CD4-positive, alpha-beta T cell (primary cell): ENCODE results near the gene UTP25. TPM values are rescaled to one million over a fixed set of nuclear protein-coding genes. Genes with fewer than 3 reads are reported as not detected.

Source experiments
- ATAC-seq: fragments of 200-7000 bp; cut with Tn5 transposase; one replicate; pipeline ENCODE4 v1.10.0; 2022; ENCODE audit warnings: mild to moderate bottlenecking; ENCODE audit not compliant: poor library complexity
- CTCF ChIA-PET: fragments of 350-600 bp; sonication (Branson Sonifier 250); formaldehyde crosslinking; loops from one replicate; lab custom pipeline; 2021; ENCODE audit warnings: antibody characterized with exemption, inconsistent platforms; lab: Charles Lee
- POLR2A ChIA-PET: fragments of 350-600 bp; sonication (Branson Sonifier 250); formaldehyde crosslinking; loops from one replicate; lab custom pipeline; 2021; ENCODE audit warnings: antibody characterized with exemption, inconsistent platforms; lab: Charles Lee
- DNase-seq, 14 experiments: peaks; one replicate each; pipeline ENCODE4 v3.0.0-alpha.2; 2013 to 2020; ENCODE audit warnings: mixed read lengths in 2 of 14
- H3K27ac ChIP-seq, 2 donors: one replicate each; pipeline versions ENCODE4 v1.5.1 to v1.7.0; 2013; ENCODE audit warnings: low read length in 2 of 2, low read depth in 1 of 2, mild to moderate bottlenecking in 1 of 2
- H3K27me3 ChIP-seq, 2 experiments: 1 replicate in 1 of 2; 2 replicates in 1 of 2; pipeline versions ENCODE4 v1.6.1 to v1.7.0; 2013; ENCODE audit warnings: low read length in 2 of 2, control low read depth in 1 of 2, mild to moderate bottlenecking in 1 of 2, moderate library complexity in 1 of 2; ENCODE audit not compliant: insufficient read depth in 2 of 2, control insufficient read depth in 1 of 2
- H3K36me3 ChIP-seq: one replicate; pipeline ENCODE4 v1.6.1; 2013; ENCODE audit warnings: low read length, control low read depth; ENCODE audit not compliant: insufficient read depth
- H3K4me1 ChIP-seq: one replicate; pipeline ENCODE4 v1.6.1; 2013; ENCODE audit warnings: low read length, control low read depth; ENCODE audit not compliant: insufficient read depth
- H3K4me3 ChIP-seq: one replicate; pipeline ENCODE4 v1.5.1; 2013; ENCODE audit warnings: mild to moderate bottlenecking, low read length, moderate library complexity
- H3K9me3 ChIP-seq, 2 experiments: 1 replicate in 1 of 2; 2 replicates in 1 of 2; pipeline versions ENCODE4 v1.6.1 to v1.7.0; 2013; ENCODE audit warnings: low read length in 2 of 2, mild to moderate bottlenecking in 2 of 2, control low read depth in 1 of 2, moderate library complexity in 1 of 2; ENCODE audit not compliant: control insufficient read depth in 1 of 2, insufficient read depth in 1 of 2
- H3K27ac Mint-ChIP-seq: one replicate; pipeline ENCODE4 v1.8.0; 2020; ENCODE audit warnings: mixed read lengths
- H3K27me3 Mint-ChIP-seq: one replicate; pipeline ENCODE4 v1.8.0; 2021; ENCODE audit warnings: mixed read lengths
- H3K36me3 Mint-ChIP-seq: one replicate; pipeline ENCODE4 v1.8.0; 2021; ENCODE audit warnings: low read depth, mixed read lengths
- H3K4me1 Mint-ChIP-seq: one replicate; pipeline ENCODE4 v1.8.0; 2021; ENCODE audit warnings: low read depth, mixed read lengths
- H3K4me3 Mint-ChIP-seq: one replicate; pipeline ENCODE4 v1.8.0; 2020; ENCODE audit warnings: mild to moderate bottlenecking, mixed read lengths
- H3K9me3 Mint-ChIP-seq: one replicate; pipeline ENCODE4 v1.8.0; 2020; ENCODE audit warnings: mixed read lengths
- CTCF ChIP-seq: fragments of 200-600 bp; IDR thresholded peaks from one replicate; pipeline ENCODE4 v1.8.0; 2022; ENCODE audit warnings: antibody characterized with exemption, mild to moderate bottlenecking
- intact Hi-C, 2 experiments: fragments of 100-400 bp; cut with DNase I in 1 of 2; cut with micrococcal nuclease in 1 of 2; formaldehyde crosslinking; loops; one replicate each; pipeline versions ENCODE4 v1.15.1 to v1.9.0; 2023 to 2025; cut with DNase I, micrococcal nuclease
- total RNA-seq, 174 experiments: library from RNA in 2 of 174; stranded (reverse) in 2 of 174; gene quantifications; one replicate each; pipeline ENCODE4 v1.2.3 and lab custom pipeline; 2021 to 2026

UTP25 gene
- total RNA-seq, 2 experiments from 2014 or later, result 6.0 to 6.4 TPM

DNA sequence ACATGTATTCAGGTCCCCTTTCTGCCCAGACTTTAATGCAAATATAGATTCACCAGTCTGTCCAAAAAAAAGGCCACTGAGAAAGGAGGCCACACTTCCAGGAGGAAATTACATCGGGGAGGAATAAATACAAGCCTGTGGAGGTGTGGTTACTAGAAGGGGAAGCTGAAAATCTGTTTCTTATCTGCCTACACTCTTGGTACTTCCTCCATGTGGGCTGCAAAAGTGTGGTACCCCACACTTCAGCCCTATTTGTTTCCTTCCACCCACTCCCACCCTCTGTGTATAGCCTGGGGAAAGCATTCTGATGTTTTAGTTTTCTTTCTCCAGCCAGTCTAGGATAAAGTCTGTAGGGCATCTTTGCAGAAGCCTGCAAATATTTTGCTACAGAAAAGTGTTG lies 38.4 kb downstream of the UTP25 start:
- ATAC-seq (no peak), DNase-seq (no peak)
- H3K4me1 Mint-ChIP-seq, result no peaks in the 10 kb centered on the region
- intact Hi-C loops, result loop anchor here in 1 of 2 experiments (10.0 kb wide), 1 partner anchor 539 kb away; no protein-coding TSS in a partner anchor
- ChIA-PET POLR2A (no interaction called here), CTCF (no interaction called here)
- peaks cover 0 to 6% of the 10 kb centered on the region in 2 experiments for H3K9me3 ChIP-seq
- no peak overlapping the region for H3K4me3 Mint-ChIP-seq
- H3K27ac ChIP-seq, result no peak overlapping the region
- H3K4me1 ChIP-seq, result no peaks in the 10 kb centered on the region
- no peak overlapping the region for H3K4me3 ChIP-seq
- H3K9me3 Mint-ChIP-seq, result peaks cover 3% of the 10 kb centered on the region
- TF ChIP-seq CTCF, result no peak
- H3K27me3 Mint-ChIP-seq, result peaks cover 55% of the 10 kb centered on the region
- H3K27me3 ChIP-seq, result peaks cover 7 to 10% of the 10 kb centered on the region in 2 experiments
- no peaks in the 10 kb centered on the region for H3K36me3 ChIP-seq
- H3K36me3 Mint-ChIP-seq, result no peaks in the 10 kb centered on the region
- no peak overlapping the region for H3K27ac Mint-ChIP-seq

GRCh38 chr1:209869291-209870149 lies 41.7 kb downstream of the UTP25 start:
- Histone ChIP-seq H3K9me3 (peaks cover 0 to 6% of the 10 kb centered on the region in 2 experiments), H3K4me1 (no peaks in the 10 kb centered on the region), H3K36me3 (no peaks in the 10 kb centered on the region), H3K27me3 (peaks cover 14 to 22% of the 10 kb centered on the region in 2 experiments), H3K27ac (no peak overlapping the region), H3K4me3 (no peak overlapping the region)
- Mint-ChIP-seq H3K9me3 (peaks cover 3% of the 10 kb centered on the region), H3K27me3 (peaks cover 55% of the 10 kb centered on the region), H3K4me1 (no peaks in the 10 kb centered on the region), H3K4me3 (no peak overlapping the region), H3K36me3 (no peaks in the 10 kb centered on the region), H3K27ac (no peak overlapping the region)
- DNase-seq (no peak), ATAC-seq (no peak)
- CTCF ChIA-PET, result no interaction called here
- no peak for TF ChIP-seq CTCF
- POLR2A ChIA-PET, result no interaction called here
- intact Hi-C loops, result loop anchor here in 1 of 2 experiments (10.0 kb wide), 1 partner anchor 535 kb away; no protein-coding TSS in a partner anchor

DNA sequence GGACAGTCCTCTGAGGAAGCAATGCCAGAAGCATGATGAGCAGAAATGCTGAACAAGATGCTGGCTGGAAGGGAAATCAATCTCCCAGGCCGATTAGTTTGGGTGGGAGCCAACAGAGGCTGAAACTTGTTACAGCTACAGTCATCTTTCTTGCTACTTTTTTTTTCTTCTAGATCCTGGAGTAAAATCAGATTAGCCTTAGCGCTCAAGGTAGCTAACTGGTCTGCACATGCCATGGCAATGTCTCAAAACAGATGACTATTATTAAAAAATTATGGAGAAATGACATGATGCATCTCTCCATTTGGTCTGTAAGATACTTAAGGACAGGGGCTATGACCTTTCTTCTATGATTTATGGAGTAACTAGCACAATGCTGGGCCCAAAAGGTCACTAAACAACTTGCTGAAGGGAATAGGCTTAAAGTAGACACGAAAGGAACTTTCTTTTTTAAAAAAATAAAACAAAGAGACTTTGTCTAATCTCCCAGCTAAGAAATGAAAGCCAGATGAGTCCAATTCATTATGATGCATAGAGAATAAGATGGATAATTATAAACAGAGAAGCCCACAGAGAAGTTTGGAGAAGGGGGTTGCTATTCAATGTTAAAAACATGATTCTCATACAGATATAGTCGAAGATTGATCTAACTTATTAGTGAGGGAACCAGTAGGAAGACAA lies 42.5 kb downstream of the UTP25 start:
- Histone ChIP-seq H3K36me3 (no peaks in the 10 kb centered on the region), H3K4me3 (no peak overlapping the region), H3K4me1 (no peaks in the 10 kb centered on the region), H3K27me3 (peaks cover 14 to 22% of the 10 kb centered on the region in 2 experiments), H3K27ac (no peak overlapping the region), H3K9me3 (peaks cover 0 to 6% of the 10 kb centered on the region in 2 experiments)
- intact Hi-C loops, result no loop called here
- DNase-seq (no peak), ATAC-seq (no peak)
- ChIA-PET CTCF (no interaction called here), POLR2A (no interaction called here)
- H3K36me3 Mint-ChIP-seq, result no peaks in the 10 kb centered on the region
- no peak overlapping the region for H3K4me3 Mint-ChIP-seq
- no peaks in the 10 kb centered on the region for H3K4me1 Mint-ChIP-seq
- H3K9me3 Mint-ChIP-seq, result peaks cover 3% of the 10 kb centered on the region
- H3K27ac Mint-ChIP-seq, result no peak overlapping the region
- peaks cover 55% of the 10 kb centered on the region for H3K27me3 Mint-ChIP-seq
- no peak for TF ChIP-seq CTCF
